ENCODE measurements around the gene DHX35. TPM values are rescaled to one million over a fixed set of nuclear protein-coding genes. Genes with fewer than 3 reads are reported as not detected.

The DHX35 gene
- total RNA-seq, 4 donors from 2014 or later: 15.5 to 75.9 (median 17.7) TPM

GRCh38 chr20:39044501-39044900, 82.4 kb downstream of the DHX35 start:
- Histone ChIP-seq H3K36me3 (peaks cover 0 to 8% (median 3%) of the 10 kb centered on the region in 4 donors), H3K4me1 (peaks cover 0 to 5% (median 2%) of the 10 kb centered on the region in 4 donors), H3K27me3 (no peaks in the 10 kb centered on the region), H3K27ac (no peak overlapping the region), H3K4me3 (no peak overlapping the region), H3K9me3 (no peaks in the 10 kb centered on the region)
- intact Hi-C loops (cut with DNase I; ENCODE audit: low total_unique reads): loop anchor here (5.0 kb wide), 1 partner anchor 117 kb away; the partner anchor contains the start of gene FAM83D
- in situ Hi-C loops (cut with MboI; ENCODE audit: low pct_ligation_motif_present in 1 of 4, low pct_unique_long_range_greater_than_20kb in 1 of 4, low sequenced_read_pairs in 3 of 4): loop anchor here in 3 of 4 donors (10.0 to 25.0 kb wide), 3 partner anchors 120 to 407 kb away; partner anchors contain the start of gene FAM83D (in 2 of the 3)
- no peak for DNase-seq
- TF ChIP-seq POLR2A (IDR thresholded peaks at IDR 0.05) (no peak), CTCF (IDR thresholded peaks at IDR 0.05) (no peak), POLR2AphosphoS5 (IDR thresholded peaks at IDR 0.05) (no peak), EP300 (IDR thresholded peaks at IDR 0.05; ENCODE audit: low read depth) (no peak)
- 97 to 100% methylated on average over 4 to 6 of the region's 6 CpGs for WGBS, 2 donors (ENCODE audit: low coverage in 1 of 2)

- in situ Hi-C loops (cut with MboI; ENCODE audit: low pct_ligation_motif_present in 1 of 4, low pct_unique_long_range_greater_than_20kb in 1 of 4, low sequenced_read_pairs in 3 of 4): loop anchor here in 3 of 4 donors (10.0 to 25.0 kb wide), 3 partner anchors 121 to 408 kb away; partner anchors contain the start of gene FAM83D (in 2 of the 3)
- peaks cover 0 to 8% (median 0%) of the 10 kb centered on the region in 4 donors for H3K36me3 ChIP-seq
- 92% methylated on average over 8 of the region's 8 CpGs; no CpG with 5 or more reads in 1 of the 2 donors for WGBS, 2 donors (ENCODE audit: low coverage in 1 of 2)
- H3K9me3 ChIP-seq: no peaks in the 10 kb centered on the region
- TF ChIP-seq POLR2A (IDR thresholded peaks at IDR 0.05) (no peak), EP300 (IDR thresholded peaks at IDR 0.05; ENCODE audit: low read depth) (no peak), POLR2AphosphoS5 (IDR thresholded peaks at IDR 0.05) (no peak), CTCF (IDR thresholded peaks at IDR 0.05) (no peak)
- intact Hi-C loops (cut with DNase I; ENCODE audit: low total_unique reads): no loop called here
- DNase-seq: no peak
- no peak overlapping the region for H3K4me3 ChIP-seq
- H3K4me1 ChIP-seq: peaks cover 3 to 13% (median 7%) of the 10 kb centered on the region in 4 donors
- no peak overlapping the region for H3K27ac ChIP-seq
- no peaks in the 10 kb centered on the region for H3K27me3 ChIP-seq
Measured at GRCh38 chr20:39045676-39046075, 83.5 kb downstream of the DHX35 start.

GRCh38 chr20:39047417-39047985, 85.4 kb downstream of the DHX35 start:
- H3K27ac ChIP-seq: no peak overlapping the region
- TF ChIP-seq EP300 (IDR thresholded peaks at IDR 0.05; ENCODE audit: low read depth) (no peak), CTCF (IDR thresholded peaks at IDR 0.05) (no peak), POLR2A (IDR thresholded peaks at IDR 0.05) (no peak), POLR2AphosphoS5 (IDR thresholded peaks at IDR 0.05) (no peak)
- H3K9me3 ChIP-seq: no peaks in the 10 kb centered on the region
- H3K27me3 ChIP-seq: no peaks in the 10 kb centered on the region
- intact Hi-C loops (cut with DNase I; ENCODE audit: low total_unique reads) (no loop called here), in situ Hi-C loops (cut with MboI; ENCODE audit: low pct_ligation_motif_present in 1 of 4, low pct_unique_long_range_greater_than_20kb in 1 of 4, low sequenced_read_pairs in 3 of 4) (loop anchor here in 3 of 4 donors (10.0 to 25.0 kb wide), 3 partner anchors 123 to 410 kb away; partner anchors contain the start of gene FAM83D (in 2 of the 3))
- DNase-seq: no peak
- 64% methylated on average over 10 of the region's 10 CpGs; no CpG with 5 or more reads in 1 of the 2 donors for WGBS, 2 donors (ENCODE audit: low coverage in 1 of 2)
- peaks cover 3 to 13% (median 7%) of the 10 kb centered on the region in 4 donors for H3K4me1 ChIP-seq
- peaks cover 0 to 7% (median 0%) of the 10 kb centered on the region in 4 donors for H3K36me3 ChIP-seq
- no peak overlapping the region for H3K4me3 ChIP-seq

- in situ Hi-C loops (cut with MboI; ENCODE audit: low pct_ligation_motif_present in 1 of 4, low pct_unique_long_range_greater_than_20kb in 1 of 4, low sequenced_read_pairs in 3 of 4): loop anchor here in 3 of 4 donors (10.0 to 25.0 kb wide), 3 partner anchors 123 to 411 kb away; partner anchors contain the start of gene FAM83D (in 2 of the 3)
- Histone ChIP-seq H3K36me3 (peaks cover 0 to under 1% (median 0%) of the 10 kb centered on the region in 4 donors), H3K4me1 (peaks cover 3 to 13% (median 7%) of the 10 kb centered on the region in 4 donors), H3K27ac (no peak overlapping the region), H3K4me3 (no peak overlapping the region), H3K9me3 (no peaks in the 10 kb centered on the region), H3K27me3 (no peaks in the 10 kb centered on the region)
- intact Hi-C loops (cut with DNase I; ENCODE audit: low total_unique reads): no loop called here
- 19% methylated on average over 4 of the region's 4 CpGs; no CpG with 5 or more reads in 1 of the 2 donors for WGBS, 2 donors (ENCODE audit: low coverage in 1 of 2)
- TF ChIP-seq EP300 (IDR thresholded peaks at IDR 0.05; ENCODE audit: low read depth): no peak
- peak; percentile 90 to 96 (median 95) for TF ChIP-seq CTCF (IDR thresholded peaks at IDR 0.05)
- peak in 1 of 3 donors; percentile 34 for TF ChIP-seq POLR2AphosphoS5 (IDR thresholded peaks at IDR 0.05)
- DNase-seq: peak; percentile 82
Measured at GRCh38 chr20:39048000-39048696, 86.0 kb downstream of the DHX35 start.
